OCI-LY3 (cell line): ENCODE results near the gene CAPNS1.

ENCODE experiments used
- CTCF ChIP-seq: fragments of 200-600, 300-600 bp; sonication (generic); IDR thresholded peaks from 2 replicates; pipeline ENCODE4 v1.5.1; 2014; ENCODE audit warnings: antibody characterized with exemption, low read length, low read depth
- EZH2phosphoT487 ChIP-seq: fragments of 200-600 bp; shearing (Covaris generic); IDR thresholded peaks from 2 replicates; pipeline ENCODE4 v1.6.1; 2018; ENCODE audit warnings: antibody characterized with exemption, mixed run types, low read depth

DNA sequence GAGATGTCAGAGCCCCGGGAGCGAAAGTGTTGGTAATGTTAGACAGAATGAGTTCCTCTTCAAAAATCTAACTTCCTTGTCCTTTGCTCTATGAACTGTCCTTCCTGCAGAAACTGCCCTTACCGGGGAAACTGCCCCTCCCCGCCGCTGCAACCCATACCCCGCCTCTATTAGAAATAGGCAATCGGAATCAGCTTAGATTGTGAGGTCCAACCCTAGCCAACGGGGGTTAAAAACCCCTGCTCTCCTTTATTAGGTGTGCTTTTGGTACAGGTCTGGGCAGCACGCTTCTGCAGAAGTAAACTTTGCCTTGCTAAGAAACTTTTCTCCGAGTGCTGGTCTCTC is 11.5 kb upstream of the CAPNS1 start:
- TF ChIP-seq CTCF (no peak), EZH2phosphoT487 (no peak)
